ENCODE results near the gene PTF1A. TPM values are rescaled to one million over a fixed set of nuclear protein-coding genes. Genes with fewer than 3 reads are reported as not detected.

The PTF1A gene
- total and polyA plus RNA-seq, 2 experiments from 2014 or later = not detected

- Histone ChIP-seq H3K9ac (no peak overlapping the region), H3K27ac (no peak overlapping the region), H3K4me2 (ENCODE audit: unreplicated experiment) (no peak overlapping the region), H3K27me3 (replicated peaks; ENCODE audit: insufficient read depth) (peaks cover 80% of the 10 kb centered on the region), H4K20me1 (ENCODE audit: insufficient read depth) (no peaks in the 10 kb centered on the region; the same call in 1 of the 2 replicates), H2AFZ (no peak overlapping the region), H3K79me2 (ENCODE audit: insufficient read depth) (no peaks in the 10 kb centered on the region), H3F3A (ENCODE audit: insufficient read depth) (no peaks in the 10 kb centered on the region), H3K9me2 (ENCODE audit: insufficient read depth) (no peaks in the 10 kb centered on the region), H3K4me1 (ENCODE audit: insufficient read depth) (no peaks in the 10 kb centered on the region), H3K36me3 (ENCODE audit: low read depth) (no peaks in the 10 kb centered on the region), H3K4me3 (no peak overlapping the region), H3K9me3 (ENCODE audit: low read depth) (no peaks in the 10 kb centered on the region)
- no peak for DNase-seq
- TF ChIP-seq EZH2 (IDR thresholded peaks at IDR 0.05; ENCODE audit: insufficient read depth, poor library complexity, severe bottlenecking) (no peak), EZH2phosphoT487 (IDR thresholded peaks at IDR 0.05; ENCODE audit: insufficient read depth, low read depth) (no peak)
- in situ Hi-C loops (cut with MboI) = no loop called here
- WGBS, 2 experiments (ENCODE audit: low coverage in 1 of 2, low lambda C conversion rate in 2 of 2, missing lambda C conversion rate in 2 of 2) = 10 to 12% methylated on average over 3 of the region's 3 CpGs
These were observed 4.8 kb downstream of the PTF1A start for GRCh38 chr10:23196915-23197314.

DNA sequence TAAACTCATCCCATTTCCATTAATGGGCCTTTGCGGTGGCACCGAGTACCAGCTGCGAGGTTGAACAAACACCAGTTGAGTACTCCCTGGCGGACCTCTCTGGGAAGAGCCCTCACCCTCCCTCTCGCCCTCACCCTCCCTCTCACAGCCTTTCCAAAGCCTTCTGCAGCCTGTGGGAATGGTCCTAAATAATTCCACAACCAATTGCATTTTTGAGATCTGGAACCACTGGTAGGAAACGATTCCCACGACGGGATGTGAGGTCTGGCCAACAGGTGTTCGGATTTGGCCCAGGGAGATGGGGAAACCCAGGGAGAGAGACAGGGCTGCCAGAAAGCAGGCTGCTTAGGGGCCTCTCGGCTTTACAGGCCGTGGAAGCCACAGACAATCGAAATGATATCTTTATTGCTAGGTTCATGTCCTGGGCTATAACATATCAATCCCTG, 5.3 kb downstream of the PTF1A start:
- in situ Hi-C loops (cut with MboI) = no loop called here
- Histone ChIP-seq H3K4me2 (ENCODE audit: unreplicated experiment) (no peak overlapping the region), H3K9ac (no peak overlapping the region), H3K36me3 (ENCODE audit: low read depth) (no peaks in the 10 kb centered on the region), H3K27me3 (replicated peaks; ENCODE audit: insufficient read depth) (peaks cover 85% of the 10 kb centered on the region), H3K9me2 (ENCODE audit: insufficient read depth) (no peaks in the 10 kb centered on the region), H3K9me3 (ENCODE audit: low read depth) (no peaks in the 10 kb centered on the region), H3K27ac (no peak overlapping the region), H3K4me3 (no peak overlapping the region), H3F3A (ENCODE audit: insufficient read depth) (no peaks in the 10 kb centered on the region), H2AFZ (no peak overlapping the region), H3K79me2 (ENCODE audit: insufficient read depth) (no peaks in the 10 kb centered on the region), H4K20me1 (ENCODE audit: insufficient read depth) (no peaks in the 10 kb centered on the region; the same call in 1 of the 2 replicates), H3K4me1 (ENCODE audit: insufficient read depth) (no peaks in the 10 kb centered on the region)
- no peak for TF ChIP-seq EZH2phosphoT487 (IDR thresholded peaks at IDR 0.05; ENCODE audit: insufficient read depth, low read depth)
- no peak for TF ChIP-seq EZH2 (IDR thresholded peaks at IDR 0.05; ENCODE audit: insufficient read depth, poor library complexity, severe bottlenecking)
- no peak for DNase-seq
- 7 to 8% methylated on average over 12 of the region's 12 CpGs for WGBS, 2 experiments (ENCODE audit: low coverage in 1 of 2, low lambda C conversion rate in 2 of 2, missing lambda C conversion rate in 2 of 2)

DNA sequence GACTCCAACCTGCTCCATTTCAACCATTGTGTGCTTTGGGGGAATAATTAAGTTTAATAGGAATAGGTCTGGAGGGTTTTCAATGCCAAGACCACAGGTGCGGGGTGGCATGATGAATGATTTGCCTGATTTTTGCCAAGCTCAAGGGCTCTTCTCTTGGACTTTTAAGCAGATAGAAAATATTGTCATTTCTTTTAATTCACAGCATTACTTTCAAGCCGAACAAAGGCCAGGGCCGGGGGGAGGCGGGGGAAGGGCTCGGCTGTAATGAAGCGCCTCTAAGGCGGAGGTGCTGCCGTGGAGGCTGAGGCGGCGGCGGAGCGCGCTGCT, 6.5 kb downstream of the PTF1A start:
- no peak overlapping the region for H3K27ac ChIP-seq
- H4K20me1 ChIP-seq (ENCODE audit: insufficient read depth) = no peaks in the 10 kb centered on the region; the same call in 1 of the 2 replicates
- 5 to 7% methylated on average over 13 of the region's 13 CpGs for WGBS, 2 experiments (ENCODE audit: low coverage in 1 of 2, low lambda C conversion rate in 2 of 2, missing lambda C conversion rate in 2 of 2)
- H3K4me3 ChIP-seq = no peak overlapping the region
- H2AFZ ChIP-seq = no peak overlapping the region
- no peak for TF ChIP-seq EZH2 (IDR thresholded peaks at IDR 0.05; ENCODE audit: insufficient read depth, poor library complexity, severe bottlenecking)
- TF ChIP-seq EZH2phosphoT487 (IDR thresholded peaks at IDR 0.05; ENCODE audit: insufficient read depth, low read depth) = no peak
- H3K9me3 ChIP-seq (ENCODE audit: low read depth) = no peaks in the 10 kb centered on the region
- H3K79me2 ChIP-seq (ENCODE audit: insufficient read depth) = no peaks in the 10 kb centered on the region
- H3K27me3 ChIP-seq (replicated peaks; ENCODE audit: insufficient read depth) = peaks cover 89% of the 10 kb centered on the region
- H3F3A ChIP-seq (ENCODE audit: insufficient read depth) = no peaks in the 10 kb centered on the region
- DNase-seq = no peak
- in situ Hi-C loops (cut with MboI) = no loop called here
- no peaks in the 10 kb centered on the region for H3K4me1 ChIP-seq (ENCODE audit: insufficient read depth)
- H3K9me2 ChIP-seq (ENCODE audit: insufficient read depth) = no peaks in the 10 kb centered on the region
- no peaks in the 10 kb centered on the region for H3K36me3 ChIP-seq (ENCODE audit: low read depth)
- no peak overlapping the region for H3K4me2 ChIP-seq (ENCODE audit: unreplicated experiment)
- H3K9ac ChIP-seq = no peak overlapping the region

GRCh38 chr10:23198940-23199767, 7.0 kb downstream of the PTF1A start:
- peaks cover 89% of the 10 kb centered on the region for H3K27me3 ChIP-seq (replicated peaks; ENCODE audit: insufficient read depth)
- in situ Hi-C loops (cut with MboI) = no loop called here
- 2% methylated on average over 41 to 53 of the region's 60 CpGs for WGBS, 2 experiments (ENCODE audit: low coverage in 1 of 2, low lambda C conversion rate in 2 of 2, missing lambda C conversion rate in 2 of 2)

More at GRCh38 chr10:23198940-23199767, 7.0 kb downstream of the PTF1A start:
- H3K9ac ChIP-seq = no peak overlapping the region
- no peak overlapping the region for H2AFZ ChIP-seq
- no peaks in the 10 kb centered on the region for H3K4me1 ChIP-seq (ENCODE audit: insufficient read depth)
- no peak for DNase-seq
- no peaks in the 10 kb centered on the region; the same call in 1 of the 2 replicates for H4K20me1 ChIP-seq (ENCODE audit: insufficient read depth)
- H3K36me3 ChIP-seq (ENCODE audit: low read depth) = no peaks in the 10 kb centered on the region
- H3K27ac ChIP-seq = no peak overlapping the region
- no peaks in the 10 kb centered on the region for H3K9me2 ChIP-seq (ENCODE audit: insufficient read depth)
- H3K9me3 ChIP-seq (ENCODE audit: low read depth) = no peaks in the 10 kb centered on the region
- no peak overlapping the region for H3K4me2 ChIP-seq (ENCODE audit: unreplicated experiment)
- H3K79me2 ChIP-seq (ENCODE audit: insufficient read depth) = no peaks in the 10 kb centered on the region
- no peaks in the 10 kb centered on the region for H3F3A ChIP-seq (ENCODE audit: insufficient read depth)
- no peak overlapping the region for H3K4me3 ChIP-seq
- TF ChIP-seq EZH2phosphoT487 (IDR thresholded peaks at IDR 0.05; ENCODE audit: insufficient read depth, low read depth) = no peak
- TF ChIP-seq EZH2 (IDR thresholded peaks at IDR 0.05; ENCODE audit: insufficient read depth, poor library complexity, severe bottlenecking) = no peak
